ENCODE data around the gene TESPA1. TPM values are rescaled to one million over a fixed set of nuclear protein-coding genes. Genes with fewer than 3 reads are reported as not detected.

Gene TESPA1
- polyA plus RNA-seq, 1 donor (not counting 4 experiments of a cell fraction or from before 2014, with no cell fraction given): not detected

- Histone ChIP-seq H3K4me1 (ENCODE audit: control insufficient read depth, extremely low read depth, insufficient read depth, low read length) (peaks cover 51% of the 10 kb centered on the region), H3K9me3 (ENCODE audit: control insufficient read depth, low read depth, low read length) (peaks cover 6% of the 10 kb centered on the region), H4K20me1 (ENCODE audit: control insufficient read depth, extremely low read depth, insufficient read depth, low read length) (no peaks in the 10 kb centered on the region), H3K9ac (ENCODE audit: control insufficient read depth, extremely low read depth, insufficient read depth, low read length) (no peak overlapping the region), H2AFZ (ENCODE audit: control insufficient read depth, low read length) (peak overlapping the region; percentile 44), H3K79me2 (ENCODE audit: control insufficient read depth, insufficient read depth, low read length) (no peaks in the 10 kb centered on the region), H3K4me2 (ENCODE audit: control insufficient read depth, extremely low read depth, insufficient read depth, low read depth, low read length) (peak overlapping the region; percentile 6), H3K4me3 (ENCODE audit: control insufficient read depth in 2 of 3, extremely low read depth in 1 of 3, insufficient read depth in 2 of 3, low read depth in 1 of 3, low read length in 3 of 3) (no peak overlapping the region), H3K36me3 (ENCODE audit: control insufficient read depth in 2 of 2, extremely low read depth in 1 of 2, insufficient read depth in 2 of 2, low read length in 2 of 2) (no peaks in the 10 kb centered on the region), H3K27me3 (ENCODE audit: control insufficient read depth, extremely low read depth, insufficient read depth, low read length) (no peaks in the 10 kb centered on the region), H3K27ac (ENCODE audit: control insufficient read depth, insufficient read depth, low read length) (peak overlapping the region; percentile 89), H3K9me1 (ENCODE audit: control insufficient read depth, extremely low read depth, insufficient read depth, low read length) (no peaks in the 10 kb centered on the region)
- FAIRE-seq (no peak), DNase-seq (ENCODE audit: low read depth, low spot score) (peak; percentile 46)
- TF ChIP-seq CTCF (optimal IDR thresholded peaks at IDR 0.05 in 1 of 3, IDR thresholded peaks at IDR 0.05 in 1 of 3, conservative IDR thresholded peaks at IDR 0.05 in 1 of 3; ENCODE audit: extremely low read depth in 1 of 3, insufficient read depth in 2 of 3, low read length in 3 of 3) (no peak), EZH2 (IDR thresholded peaks at IDR 0.05; ENCODE audit: low read length) (no peak)
- dilution Hi-C loops (cut with MboI; ENCODE audit: extremely low pct_ligation_motif_present, low sequenced_read_pairs): no loop called here
Measured at GRCh38 chr12:54932691-54933090, 51.9 kb downstream of the TESPA1 start.

DNA sequence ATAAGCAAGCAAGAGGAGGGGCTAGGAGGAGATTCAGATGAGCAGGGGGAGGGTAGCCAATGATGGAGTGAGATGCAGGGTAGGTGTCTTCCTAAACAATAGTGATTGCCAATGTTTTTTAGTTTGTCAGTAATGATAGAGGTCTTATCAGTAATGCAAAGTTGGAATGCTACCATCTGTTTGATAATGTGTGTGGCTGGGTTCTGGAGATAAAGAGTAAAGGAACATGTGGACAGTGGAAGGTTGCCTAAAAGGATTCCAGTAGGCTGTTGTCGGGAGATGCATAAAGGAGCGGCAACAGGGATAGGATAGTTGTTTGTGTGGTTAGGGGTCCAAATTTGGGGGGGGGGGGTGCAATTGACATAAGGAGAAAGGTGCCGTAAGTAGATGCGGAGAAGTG, 52.5 kb downstream of the TESPA1 start:
- H3K9me1 ChIP-seq (ENCODE audit: control insufficient read depth, extremely low read depth, insufficient read depth, low read length): no peaks in the 10 kb centered on the region
- dilution Hi-C loops (cut with MboI; ENCODE audit: extremely low pct_ligation_motif_present, low sequenced_read_pairs): no loop called here
- FAIRE-seq: no peak

More for the DNA sequence above, 52.5 kb downstream of the TESPA1 start:
- Histone ChIP-seq H3K4me2 (ENCODE audit: control insufficient read depth, extremely low read depth, insufficient read depth, low read depth, low read length) (no peak overlapping the region), H3K79me2 (ENCODE audit: control insufficient read depth, insufficient read depth, low read length) (no peaks in the 10 kb centered on the region), H3K27ac (ENCODE audit: control insufficient read depth, insufficient read depth, low read length) (no peak overlapping the region), H3K4me3 (ENCODE audit: control insufficient read depth in 2 of 3, extremely low read depth in 1 of 3, insufficient read depth in 2 of 3, low read depth in 1 of 3, low read length in 3 of 3) (no peak overlapping the region), H2AFZ (ENCODE audit: control insufficient read depth, low read length) (no peak overlapping the region), H4K20me1 (ENCODE audit: control insufficient read depth, extremely low read depth, insufficient read depth, low read length) (no peaks in the 10 kb centered on the region), H3K36me3 (ENCODE audit: control insufficient read depth in 2 of 2, extremely low read depth in 1 of 2, insufficient read depth in 2 of 2, low read length in 2 of 2) (no peaks in the 10 kb centered on the region), H3K9me3 (ENCODE audit: control insufficient read depth, low read depth, low read length) (peaks cover 6% of the 10 kb centered on the region), H3K27me3 (ENCODE audit: control insufficient read depth, extremely low read depth, insufficient read depth, low read length) (no peaks in the 10 kb centered on the region), H3K4me1 (ENCODE audit: control insufficient read depth, extremely low read depth, insufficient read depth, low read length) (peaks cover 44% of the 10 kb centered on the region), H3K9ac (ENCODE audit: control insufficient read depth, extremely low read depth, insufficient read depth, low read length) (no peak overlapping the region)
- TF ChIP-seq CTCF (optimal IDR thresholded peaks at IDR 0.05 in 1 of 3, IDR thresholded peaks at IDR 0.05 in 1 of 3, conservative IDR thresholded peaks at IDR 0.05 in 1 of 3; ENCODE audit: extremely low read depth in 1 of 3, insufficient read depth in 2 of 3, low read length in 3 of 3) (no peak), EZH2 (IDR thresholded peaks at IDR 0.05; ENCODE audit: low read length) (no peak)
- DNase-seq (ENCODE audit: low read depth, low spot score): no peak

Data from keratinocyte (primary cell).